Transverse colon (tissue), 4 donors: ENCODE data around the gene RWDD1.

Experiments used
- EP300 ChIP-seq: sonication (generic); formaldehyde crosslinking; IDR thresholded peaks from one replicate; pipeline ENCODE4 v1.6.1; 2017; ENCODE audit warnings: antibody characterized with exemption, low read depth
- POLR2AphosphoS5 ChIP-seq, 3 donors: sonication (generic); formaldehyde crosslinking; IDR thresholded peaks; one replicate each; pipeline ENCODE4 v1.6.1; 2016; ENCODE audit warnings: antibody characterized with exemption in 3 of 3
- TF ChIP-seq, protein P1 (sequence below), 5 experiments: fragments of 200-600 bp in 3 of 5; fragments of 450-650 bp in 2 of 5; sonication (generic) in 3 of 5; IDR thresholded peaks; 1 replicate in 2 of 5; 2 replicates in 3 of 5; pipeline ENCODE4 v1.5.1; 2016 to 2017; ENCODE audit warnings: antibody characterized with exemption in 5 of 5, inconsistent platforms in 3 of 5, mild to moderate bottlenecking in 2 of 5, moderate library complexity in 1 of 5

DNA sequence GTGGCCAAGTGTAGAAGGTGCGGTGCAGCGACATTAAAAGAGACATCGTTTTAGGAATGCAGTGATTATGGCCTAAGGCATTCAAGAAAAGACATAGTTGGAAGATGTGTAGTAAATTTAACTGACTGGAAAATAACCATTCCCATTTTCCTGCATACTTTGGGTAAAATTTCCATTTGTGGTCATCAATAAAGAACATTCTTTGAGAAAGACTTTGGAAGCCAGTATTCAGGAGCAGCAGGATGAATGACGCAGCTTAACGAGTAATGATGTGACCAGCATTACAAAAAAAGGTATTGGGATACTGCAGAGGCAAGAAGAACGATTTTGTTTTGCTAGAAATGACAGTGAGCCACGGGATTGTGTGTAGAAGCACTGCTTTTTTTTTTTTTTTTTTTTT, 7.0 kb upstream of the RWDD1 start:
- TF ChIP-seq EP300 (no peak), POLR2AphosphoS5 (IDR thresholded peaks at IDR 0.05) (no peak)
- TF ChIP-seq, protein P1, sequence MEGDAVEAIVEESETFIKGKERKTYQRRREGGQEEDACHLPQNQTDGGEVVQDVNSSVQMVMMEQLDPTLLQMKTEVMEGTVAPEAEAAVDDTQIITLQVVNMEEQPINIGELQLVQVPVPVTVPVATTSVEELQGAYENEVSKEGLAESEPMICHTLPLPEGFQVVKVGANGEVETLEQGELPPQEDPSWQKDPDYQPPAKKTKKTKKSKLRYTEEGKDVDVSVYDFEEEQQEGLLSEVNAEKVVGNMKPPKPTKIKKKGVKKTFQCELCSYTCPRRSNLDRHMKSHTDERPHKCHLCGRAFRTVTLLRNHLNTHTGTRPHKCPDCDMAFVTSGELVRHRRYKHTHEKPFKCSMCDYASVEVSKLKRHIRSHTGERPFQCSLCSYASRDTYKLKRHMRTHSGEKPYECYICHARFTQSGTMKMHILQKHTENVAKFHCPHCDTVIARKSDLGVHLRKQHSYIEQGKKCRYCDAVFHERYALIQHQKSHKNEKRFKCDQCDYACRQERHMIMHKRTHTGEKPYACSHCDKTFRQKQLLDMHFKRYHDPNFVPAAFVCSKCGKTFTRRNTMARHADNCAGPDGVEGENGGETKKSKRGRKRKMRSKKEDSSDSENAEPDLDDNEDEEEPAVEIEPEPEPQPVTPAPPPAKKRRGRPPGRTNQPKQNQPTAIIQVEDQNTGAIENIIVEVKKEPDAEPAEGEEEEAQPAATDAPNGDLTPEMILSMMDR (IDR thresholded peaks at IDR 0.05) = no peak
